Activated T-helper 1 cell treated with anti-CD3 and anti-CD28 coated beads, Interleukin-12 subunit alpha, Interleukin-12 subunit beta, Interleukin-2, Interleukin-4 antibody, amounts not matched to agents 30 ng/mL and 10 ng/mL and 1 ng/mL, durations not matched to agents 14 hours and 24 hours and 36 hours (primary cell): ENCODE measurements around the gene TNPO3. TPM values are rescaled to one million over a fixed set of nuclear protein-coding genes. Genes with fewer than 3 reads are reported as not detected.
A peak's percentile ranks its signal among the peaks of the same experiment; 100 is the strongest.
"Not testable (repeated sequence)": the region's sequence is repeated elsewhere in the genome, so short reads cannot be mapped to it uniquely, and the experiment has no call there.

Experiments
- DNase-seq: peaks from one replicate; pipeline ENCODE4 v3.0.0; 2021; ENCODE audit warnings: low spot score
- H3K27ac Mint-ChIP-seq: one replicate; pipeline ENCODE4 v1.8.0; 2021; ENCODE audit warnings: mild to moderate bottlenecking, mixed read lengths
- H3K27me3 Mint-ChIP-seq: one replicate; pipeline ENCODE4 v1.8.0; 2022; ENCODE audit warnings: mild to moderate bottlenecking, moderate library complexity, mixed read lengths; ENCODE audit not compliant: insufficient read depth
- H3K36me3 Mint-ChIP-seq: one replicate; pipeline ENCODE4 v1.8.0; 2021; ENCODE audit warnings: low read depth, mixed read lengths
- H3K4me1 Mint-ChIP-seq: one replicate; pipeline ENCODE4 v1.8.0; 2021; ENCODE audit warnings: low read depth, mixed read lengths
- H3K4me3 Mint-ChIP-seq: one replicate; pipeline ENCODE4 v1.8.0; 2021; ENCODE audit warnings: mild to moderate bottlenecking, moderate library complexity, mixed read lengths
- H3K9me3 Mint-ChIP-seq: one replicate; pipeline ENCODE4 v1.8.0; 2021; ENCODE audit warnings: mixed read lengths
- intact Hi-C: fragments of 100-400 bp; cut with micrococcal nuclease; formaldehyde crosslinking; loops from one replicate; pipeline ENCODE4 v1.15.1; 2024
- total RNA-seq: library from RNA; stranded (reverse); gene quantifications from 2 replicates; pipeline ENCODE4 v1.2.3, GENCODE V29; 2022

TNPO3 gene
- total RNA-seq, 1 donor from 2014 or later: 53.2 TPM

- Mint-ChIP-seq H3K27me3 (no peaks in the 10 kb centered on the region), H3K9me3 (no peaks in the 10 kb centered on the region), H3K36me3 (no peaks in the 10 kb centered on the region), H3K4me3 (no peak overlapping the region), H3K4me1 (peaks cover 8% of the 10 kb centered on the region), H3K27ac (no peak overlapping the region)
- intact Hi-C loops: no loop called here
- DNase-seq: no peak
These were observed 30.1 kb upstream of the TNPO3 start for GRCh38 chr7:129084801-129085551.

GRCh38 chr7:129083525-129083924, 28.6 kb upstream of the TNPO3 start:
- intact Hi-C loops: no loop called here
- H3K9me3 Mint-ChIP-seq: no peaks in the 10 kb centered on the region
- no peak for DNase-seq
- no peak overlapping the region for H3K4me3 Mint-ChIP-seq
- H3K36me3 Mint-ChIP-seq: no peaks in the 10 kb centered on the region
- H3K4me1 Mint-ChIP-seq: no peaks in the 10 kb centered on the region
- no peak overlapping the region for H3K27ac Mint-ChIP-seq
- H3K27me3 Mint-ChIP-seq: no peaks in the 10 kb centered on the region

GRCh38 chr7:129078455-129078854, 23.5 kb upstream of the TNPO3 start:
- Mint-ChIP-seq H3K4me1 (no peaks in the 10 kb centered on the region), H3K9me3 (no peaks in the 10 kb centered on the region), H3K27me3 (peaks cover 7% of the 10 kb centered on the region), H3K36me3 (no peaks in the 10 kb centered on the region), H3K4me3 (no peak overlapping the region), H3K27ac (no peak overlapping the region)
- intact Hi-C loops: no loop called here
- no peak for DNase-seq

GRCh38 chr7:129076886-129077285, 22.0 kb upstream of the TNPO3 start:
- Mint-ChIP-seq H3K27ac (no peak overlapping the region), H3K9me3 (no peaks in the 10 kb centered on the region), H3K4me3 (no peak overlapping the region), H3K36me3 (no peaks in the 10 kb centered on the region), H3K4me1 (peaks cover 8% of the 10 kb centered on the region), H3K27me3 (peaks cover 7% of the 10 kb centered on the region)
- intact Hi-C loops: no loop called here
- DNase-seq: no peak

GRCh38 chr7:129074994-129075393, 20.1 kb upstream of the TNPO3 start:
- Mint-ChIP-seq H3K27me3 (peaks cover 7% of the 10 kb centered on the region), H3K27ac (no peak overlapping the region), H3K4me1 (peaks cover 8% of the 10 kb centered on the region), H3K9me3 (no peaks in the 10 kb centered on the region), H3K4me3 (no peak overlapping the region), H3K36me3 (no peaks in the 10 kb centered on the region)
- no peak for DNase-seq
- intact Hi-C loops: no loop called here

GRCh38 chr7:129074361-129074871, 19.5 kb upstream of the TNPO3 start:
- no peaks in the 10 kb centered on the region for H3K36me3 Mint-ChIP-seq
- H3K27me3 Mint-ChIP-seq: peaks cover 7% of the 10 kb centered on the region
- intact Hi-C loops: no loop called here
- peaks cover 8% of the 10 kb centered on the region for H3K4me1 Mint-ChIP-seq
- no peak overlapping the region for H3K4me3 Mint-ChIP-seq
- no peak for DNase-seq
- no peak overlapping the region for H3K27ac Mint-ChIP-seq
- H3K9me3 Mint-ChIP-seq: no peaks in the 10 kb centered on the region

- H3K4me1 Mint-ChIP-seq: peaks cover 8% of the 10 kb centered on the region
- no peak for DNase-seq
These were observed 18.8 kb upstream of the TNPO3 start for GRCh38 chr7:129073738-129074137.

GRCh38 chr7:129073204-129073603, 18.3 kb upstream of the TNPO3 start:
- intact Hi-C loops: no loop called here
- no peak overlapping the region for H3K4me3 Mint-ChIP-seq
- no peaks in the 10 kb centered on the region for H3K36me3 Mint-ChIP-seq
- H3K9me3 Mint-ChIP-seq: no peaks in the 10 kb centered on the region
- peaks cover 8% of the 10 kb centered on the region for H3K4me1 Mint-ChIP-seq
- no peak for DNase-seq
- H3K27ac Mint-ChIP-seq: no peak overlapping the region
- peaks cover 6% of the 10 kb centered on the region for H3K27me3 Mint-ChIP-seq

More at GRCh38 chr7:129073738-129074137, 18.8 kb upstream of the TNPO3 start:
- peaks cover 9% of the 10 kb centered on the region for H3K27me3 Mint-ChIP-seq
- no peak overlapping the region for H3K4me3 Mint-ChIP-seq
- no peak overlapping the region for H3K27ac Mint-ChIP-seq
- intact Hi-C loops: no loop called here
- no peaks in the 10 kb centered on the region for H3K9me3 Mint-ChIP-seq
- H3K36me3 Mint-ChIP-seq: no peaks in the 10 kb centered on the region

- intact Hi-C loops: no loop called here
- Mint-ChIP-seq H3K36me3 (no peaks in the 10 kb centered on the region), H3K27ac (peak overlapping the region; percentile 14), H3K4me1 (peaks cover 8% of the 10 kb centered on the region), H3K4me3 (no peak overlapping the region), H3K27me3 (peaks cover 5% of the 10 kb centered on the region), H3K9me3 (no peaks in the 10 kb centered on the region)
- DNase-seq: no peak
These were observed 17.6 kb upstream of the TNPO3 start for GRCh38 chr7:129072479-129073011.

GRCh38 chr7:129069021-129069420, 14.1 kb upstream of the TNPO3 start:
- no peak overlapping the region for H3K27ac Mint-ChIP-seq
- no peaks in the 10 kb centered on the region for H3K9me3 Mint-ChIP-seq
- H3K4me3 Mint-ChIP-seq: no peak overlapping the region
- H3K4me1 Mint-ChIP-seq: peaks cover 8% of the 10 kb centered on the region
- peaks cover 2% of the 10 kb centered on the region for H3K27me3 Mint-ChIP-seq
- no peak for DNase-seq
- H3K36me3 Mint-ChIP-seq: no peaks in the 10 kb centered on the region
- intact Hi-C loops: no loop called here

- peaks cover 8% of the 10 kb centered on the region for H3K4me1 Mint-ChIP-seq
- H3K4me3 Mint-ChIP-seq: no peak overlapping the region
- H3K36me3 Mint-ChIP-seq: no peaks in the 10 kb centered on the region
- no peak for DNase-seq
- intact Hi-C loops: no loop called here
- H3K9me3 Mint-ChIP-seq: no peaks in the 10 kb centered on the region
- H3K27ac Mint-ChIP-seq: no peak overlapping the region
- peaks cover 2% of the 10 kb centered on the region for H3K27me3 Mint-ChIP-seq
These were observed 13.1 kb upstream of the TNPO3 start for GRCh38 chr7:129067943-129068548.

GRCh38 chr7:129067132-129067561, 12.2 kb upstream of the TNPO3 start:
- H3K9me3 Mint-ChIP-seq, H3K27me3 Mint-ChIP-seq, intact Hi-C loops, DNase-seq, H3K4me1 Mint-ChIP-seq, H3K4me3 Mint-ChIP-seq, H3K27ac Mint-ChIP-seq, H3K36me3 Mint-ChIP-seq: not testable (repeated sequence)
